Mammary epithelial cell (primary cell): ENCODE data around the gene SLC39A8.

Experiments
- CTCF ChIP-seq, 2 donors: IDR thresholded peaks in 1 of 2; conservative IDR thresholded peaks in 1 of 2; 2 replicates each; pipeline ENCODE4 v1.5.1; 2011 to 2012; ENCODE audit warnings: inconsistent platforms in 2 of 2, low read length in 2 of 2, mild to moderate bottlenecking in 2 of 2, control low read depth in 1 of 2, low read depth in 1 of 2; ENCODE audit not compliant: insufficient read depth in 1 of 2; ENCODE audit errors: extremely low read depth in 1 of 2
- EZH2 ChIP-seq: IDR thresholded peaks from 2 replicates; pipeline ENCODE4 v1.6.1; 2012; ENCODE audit warnings: low read length, inconsistent platforms, borderline replicate concordance

GRCh38 chr4:102390438-102390837 lies 45.2 kb upstream of the SLC39A8 start:
- TF ChIP-seq CTCF (conservative IDR thresholded peaks at IDR 0.05 in 1 of 2, IDR thresholded peaks at IDR 0.05 in 1 of 2; ENCODE audit: extremely low read depth in 1 of 2, insufficient read depth in 1 of 2, low read depth in 1 of 2, low read length in 2 of 2) (peak in 1 of 2 donors; percentile 29), EZH2 (no peak)
